Activated T-cell treated with anti-CD3 and anti-CD28 coated beads, Interleukin-2, amount 50 U/mL, for 4 hours (primary cell): Measurements from ENCODE around the gene SSH2. TPM values are rescaled to one million over a fixed set of nuclear protein-coding genes. Genes with fewer than 3 reads are reported as not detected.
A peak's percentile ranks its signal among the peaks of the same experiment; 100 is the strongest.

Experiments used
- ATAC-seq, 2 donors: fragments of 200-7000 bp; cut with Tn5 transposase; one replicate each; pipeline ENCODE4 v1.10.0; 2021
- DNase-seq: peaks from one replicate; pipeline ENCODE4 v3.0.0-alpha.2; 2020
- H3K27me3 Mint-ChIP-seq: one replicate; pipeline ENCODE4 v1.8.0; 2021; ENCODE audit warnings: low read depth, mixed read lengths
- H3K36me3 Mint-ChIP-seq: one replicate; pipeline ENCODE4 v1.8.0; 2022; ENCODE audit warnings: mixed read lengths; ENCODE audit not compliant: insufficient read depth
- H3K4me1 Mint-ChIP-seq: one replicate; pipeline ENCODE4 v1.8.0; 2021; ENCODE audit warnings: low read depth, mixed read lengths
- H3K4me3 Mint-ChIP-seq: one replicate; pipeline ENCODE4 v1.8.0; 2021; ENCODE audit warnings: mild to moderate bottlenecking, moderate library complexity, mixed read lengths
- H3K9me3 Mint-ChIP-seq: one replicate; pipeline ENCODE4 v1.8.0; 2021; ENCODE audit warnings: mixed read lengths
- total RNA-seq, 3 donors: library from RNA; stranded (reverse); gene quantifications; one replicate each; pipeline ENCODE4 v1.2.1, GENCODE V29; 2021

SSH2 gene
- total RNA-seq, 3 donors from 2014 or later, result 25.0 to 27.0 (median 25.9) TPM

DNA sequence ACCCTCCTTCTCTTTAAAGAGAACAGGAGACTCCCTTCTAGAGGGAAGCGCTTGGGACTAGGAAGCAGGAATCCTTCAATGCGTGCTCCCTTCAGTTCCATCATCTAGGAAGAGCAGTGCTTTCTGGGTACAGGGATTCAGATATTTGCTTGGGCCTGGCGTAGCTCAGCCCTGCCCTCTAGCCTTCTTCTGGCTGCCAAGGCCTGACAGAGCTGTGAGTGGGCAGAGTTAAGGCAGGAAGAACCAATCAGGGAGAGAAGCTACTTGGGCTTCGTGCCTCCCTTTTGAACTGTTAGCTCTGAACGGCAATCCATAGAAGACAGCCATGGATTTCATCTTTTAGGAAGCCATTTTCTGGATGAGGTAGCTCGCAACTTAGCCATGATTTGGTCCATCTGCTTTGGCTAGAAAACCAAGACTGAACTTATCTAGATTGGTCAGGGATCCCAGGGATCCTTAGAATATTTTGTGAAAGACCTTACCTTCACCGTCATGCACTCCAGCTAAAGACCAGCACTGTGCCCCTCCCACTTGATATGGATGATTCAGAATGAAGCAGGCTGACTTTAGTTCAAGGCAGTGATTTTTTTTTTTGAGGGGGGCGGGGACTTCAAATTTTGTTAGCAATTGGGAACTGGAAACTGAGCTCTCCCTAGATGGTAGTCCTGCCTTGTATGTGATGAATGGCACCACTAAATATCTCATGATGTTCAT, 304.8 kb downstream of the SSH2 start:
- ATAC-seq (no peak), DNase-seq (no peak)
- no peaks in the 10 kb centered on the region for H3K27me3 Mint-ChIP-seq

GRCh38 chr17:29624586-29624985, 305.4 kb downstream of the SSH2 start:
- Mint-ChIP-seq H3K9me3 (no peaks in the 10 kb centered on the region), H3K4me1 (peaks cover 52% of the 10 kb centered on the region), H3K27me3 (no peaks in the 10 kb centered on the region), H3K36me3 (peaks cover 2% of the 10 kb centered on the region), H3K4me3 (no peak overlapping the region)
- DNase-seq (no peak), ATAC-seq (peak; percentile 4 to 12)

More for the DNA sequence above, 304.8 kb downstream of the SSH2 start:
- H3K36me3 Mint-ChIP-seq, result peaks cover 2% of the 10 kb centered on the region
- H3K9me3 Mint-ChIP-seq, result no peaks in the 10 kb centered on the region
- H3K4me3 Mint-ChIP-seq, result no peak overlapping the region
- peaks cover 53% of the 10 kb centered on the region for H3K4me1 Mint-ChIP-seq

GRCh38 chr17:29623283-29623647, 306.8 kb downstream of the SSH2 start:
- DNase-seq (no peak), ATAC-seq (peak; percentile 4 to 7)
- Mint-ChIP-seq H3K4me3 (peak overlapping the region; percentile 81), H3K27me3 (no peaks in the 10 kb centered on the region), H3K9me3 (no peaks in the 10 kb centered on the region), H3K4me1 (peaks cover 41% of the 10 kb centered on the region), H3K36me3 (no peaks in the 10 kb centered on the region)

- DNase-seq, result peak; percentile 67
- H3K36me3 Mint-ChIP-seq, result no peaks in the 10 kb centered on the region
- H3K4me1 Mint-ChIP-seq, result peaks cover 39% of the 10 kb centered on the region
- no peaks in the 10 kb centered on the region for H3K9me3 Mint-ChIP-seq
- H3K27me3 Mint-ChIP-seq, result no peaks in the 10 kb centered on the region
- ATAC-seq, result peak; percentile 62 to 64
- H3K4me3 Mint-ChIP-seq, result peak within 1 kb of the TSS; percentile 81
Measured at GRCh38 chr17:29622337-29623282, 307.4 kb downstream of the SSH2 start, which contains the start of gene CORO6. Gene CORO6 (minus strand): TSS chr17:29622912. CDS start chr17:29621421, 1,491 bp downstream.

- H3K9me3 Mint-ChIP-seq, result no peaks in the 10 kb centered on the region
- peaks cover 47% of the 10 kb centered on the region for H3K4me1 Mint-ChIP-seq
- H3K27me3 Mint-ChIP-seq, result no peaks in the 10 kb centered on the region
- H3K36me3 Mint-ChIP-seq, result no peaks in the 10 kb centered on the region
- no peak for DNase-seq
- ATAC-seq, result no peak
- peak overlapping the region; percentile 81 for H3K4me3 Mint-ChIP-seq
Measured at GRCh38 chr17:29621751-29622194, 308.3 kb downstream of the SSH2 start.

DNA sequence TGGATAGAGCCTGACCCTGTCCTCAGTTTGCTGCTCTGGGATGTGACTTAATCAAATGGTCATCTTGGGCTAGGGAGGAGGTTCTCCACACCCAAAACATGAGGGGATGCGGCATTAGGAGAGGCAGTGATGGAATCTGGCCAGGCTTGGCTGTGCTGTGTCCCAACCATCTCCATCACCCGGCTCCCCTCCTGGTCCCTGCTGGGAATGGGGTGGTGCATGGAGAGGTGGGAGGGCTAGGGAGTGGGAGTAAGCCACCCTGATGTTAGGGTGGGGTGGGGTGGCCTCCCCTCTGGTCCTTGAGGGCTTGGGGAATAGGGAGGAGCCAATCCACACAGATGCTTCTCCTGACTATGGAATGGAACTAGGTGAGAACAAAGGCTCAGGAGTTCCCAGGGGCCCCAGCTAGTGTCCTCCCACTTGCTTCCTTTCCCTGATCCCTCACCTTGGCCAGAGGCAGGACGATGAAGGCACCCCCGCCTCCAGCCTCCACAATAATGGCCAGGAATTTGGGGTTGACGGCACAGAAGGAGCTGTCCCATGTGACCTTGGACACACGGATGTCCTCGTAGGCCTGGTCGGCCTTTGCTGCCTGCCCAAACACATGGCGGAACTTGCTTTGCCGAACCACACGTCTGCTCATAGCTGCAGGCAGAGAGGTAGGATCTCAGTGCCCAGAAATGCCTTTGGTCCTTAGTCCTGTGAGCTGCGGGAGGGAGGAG, 309.1 kb downstream of the SSH2 start:
- Mint-ChIP-seq H3K9me3 (no peaks in the 10 kb centered on the region), H3K27me3 (no peaks in the 10 kb centered on the region), H3K4me1 (peaks cover 53% of the 10 kb centered on the region), H3K36me3 (no peaks in the 10 kb centered on the region), H3K4me3 (peak overlapping the region; percentile 21)
- DNase-seq (no peak), ATAC-seq (no peak)

- no peaks in the 10 kb centered on the region for H3K27me3 Mint-ChIP-seq
- no peak for DNase-seq
- H3K4me1 Mint-ChIP-seq, result peaks cover 50% of the 10 kb centered on the region
- ATAC-seq, result no peak
- no peak overlapping the region for H3K4me3 Mint-ChIP-seq
- H3K9me3 Mint-ChIP-seq, result no peaks in the 10 kb centered on the region
- H3K36me3 Mint-ChIP-seq, result no peaks in the 10 kb centered on the region
Measured at GRCh38 chr17:29620271-29620670, 309.8 kb downstream of the SSH2 start.

DNA sequence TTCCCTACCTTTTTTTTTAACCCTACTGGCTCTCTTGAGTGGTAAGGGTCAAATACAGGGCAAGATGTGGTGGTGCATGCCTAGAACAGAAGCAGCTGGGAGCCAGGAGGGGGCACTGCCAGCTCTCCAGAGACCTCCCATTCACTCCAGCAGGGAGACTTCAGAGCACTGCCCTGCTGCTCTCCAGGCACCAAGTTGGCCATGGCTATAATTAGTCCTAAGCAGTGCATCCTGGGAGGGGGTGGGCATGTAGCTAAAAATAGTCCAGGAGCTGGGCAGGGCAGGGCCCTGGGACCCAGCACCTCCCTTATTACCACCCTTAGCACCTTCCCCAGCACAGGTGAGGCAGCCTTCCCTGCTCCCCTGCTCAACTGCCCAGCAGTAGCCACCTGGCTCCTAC, 310.8 kb downstream of the SSH2 start:
- H3K4me1 Mint-ChIP-seq, result peaks cover 51% of the 10 kb centered on the region
- DNase-seq (no peak), ATAC-seq (no peak)
- H3K9me3 Mint-ChIP-seq, result no peaks in the 10 kb centered on the region
- H3K4me3 Mint-ChIP-seq, result no peak overlapping the region
- no peaks in the 10 kb centered on the region for H3K27me3 Mint-ChIP-seq
- H3K36me3 Mint-ChIP-seq, result no peaks in the 10 kb centered on the region

DNA sequence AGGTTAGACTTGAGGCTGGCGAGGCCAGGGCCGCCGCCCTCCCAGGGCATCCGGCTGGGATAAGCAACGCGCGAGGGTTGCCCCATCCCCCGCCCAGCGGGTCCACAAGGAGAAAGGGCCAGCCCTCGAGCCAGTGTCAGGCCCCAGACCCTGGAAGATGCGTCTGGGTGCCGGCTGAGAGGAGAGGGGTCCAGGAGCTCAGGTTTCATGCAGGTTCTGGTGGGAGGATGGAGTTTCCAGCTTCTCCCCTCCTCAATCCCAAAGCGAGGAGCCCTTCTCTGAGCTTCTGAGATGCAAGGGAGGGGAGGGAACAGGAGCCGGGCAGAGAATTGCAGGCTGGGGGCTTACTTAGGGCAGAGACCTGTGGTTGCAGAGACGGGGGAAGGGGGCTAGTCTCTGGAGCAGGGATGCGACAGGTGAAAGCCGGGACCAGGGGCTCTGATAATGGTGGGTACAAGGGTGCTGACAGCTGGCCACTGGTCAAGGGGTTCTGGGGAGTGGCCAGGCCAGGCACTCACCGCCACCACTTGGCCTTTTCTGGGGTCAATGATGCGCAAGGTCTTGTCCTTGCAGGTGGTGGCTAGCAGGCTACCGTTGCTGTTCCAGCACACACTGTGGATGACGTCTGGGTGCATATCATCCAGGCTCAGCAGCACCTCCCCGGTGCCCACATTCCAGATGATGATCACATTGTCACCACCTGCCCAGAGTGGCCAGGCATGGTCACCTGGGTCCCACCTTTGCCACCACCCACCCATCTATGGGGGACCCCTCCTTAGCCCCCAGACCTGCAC, 311.6 kb downstream of the SSH2 start:
- peaks cover 49% of the 10 kb centered on the region for H3K4me1 Mint-ChIP-seq
- H3K36me3 Mint-ChIP-seq, result no peaks in the 10 kb centered on the region
- no peaks in the 10 kb centered on the region for H3K9me3 Mint-ChIP-seq
- H3K4me3 Mint-ChIP-seq, result peak overlapping the region; percentile 80
- no peaks in the 10 kb centered on the region for H3K27me3 Mint-ChIP-seq
- ATAC-seq, result no peak
- DNase-seq, result no peak

DNA sequence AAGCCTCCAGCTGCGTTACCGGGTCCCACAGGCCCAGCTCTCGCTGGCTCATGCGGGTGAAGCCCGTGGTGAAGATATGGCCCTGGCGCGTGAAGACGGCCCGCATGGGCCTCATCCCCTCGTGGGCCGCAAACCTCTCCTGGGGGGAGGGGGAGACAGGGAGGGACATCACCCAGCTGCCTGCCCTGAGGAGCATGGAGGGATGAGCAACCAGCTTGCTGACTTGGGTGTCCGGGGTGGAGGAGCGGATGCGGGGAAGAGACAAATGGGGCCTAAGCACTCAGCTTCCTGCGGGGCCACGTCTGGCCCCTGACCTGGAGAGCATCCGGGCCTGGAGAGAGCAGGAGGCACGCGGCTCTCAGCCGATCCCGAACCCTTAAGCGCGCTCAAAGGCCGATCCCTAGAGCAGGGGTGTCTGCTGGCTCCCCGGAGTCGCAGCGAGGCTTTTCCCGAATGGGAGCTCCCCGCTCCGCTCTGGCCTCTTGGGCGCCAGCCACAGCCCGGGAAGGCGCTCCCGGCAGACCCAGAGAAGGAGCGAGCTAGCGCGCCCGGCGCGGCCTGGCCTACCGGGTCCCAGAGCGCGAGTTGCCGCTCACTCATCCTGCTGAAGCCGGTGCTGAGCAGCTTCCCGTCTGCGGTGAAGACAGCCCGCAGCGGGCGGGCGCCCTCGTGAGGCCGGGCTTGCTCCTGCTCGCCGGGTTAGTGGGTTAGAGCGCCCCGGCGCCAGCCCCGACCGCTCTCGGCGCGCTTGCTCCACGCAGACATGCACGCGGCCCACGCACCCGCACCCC, 312.4 kb downstream of the SSH2 start:
- peak overlapping the region; percentile 80 for H3K4me3 Mint-ChIP-seq

GRCh38 chr17:29617125-29617480, 312.9 kb downstream of the SSH2 start:
- ATAC-seq (peak; percentile 68 to 70), DNase-seq (peak; percentile 88)
- peak overlapping the region; percentile 80 for H3K4me3 Mint-ChIP-seq
- no peaks in the 10 kb centered on the region for H3K36me3 Mint-ChIP-seq
- H3K9me3 Mint-ChIP-seq, result no peaks in the 10 kb centered on the region
- H3K4me1 Mint-ChIP-seq, result peaks cover 41% of the 10 kb centered on the region
- H3K27me3 Mint-ChIP-seq, result no peaks in the 10 kb centered on the region

More for the DNA sequence above, 312.4 kb downstream of the SSH2 start:
- H3K9me3 Mint-ChIP-seq, result no peaks in the 10 kb centered on the region
- peak; percentile 42 to 46 for ATAC-seq
- peak; percentile 89 for DNase-seq
- H3K4me1 Mint-ChIP-seq, result peaks cover 42% of the 10 kb centered on the region
- H3K36me3 Mint-ChIP-seq, result no peaks in the 10 kb centered on the region
- no peaks in the 10 kb centered on the region for H3K27me3 Mint-ChIP-seq

DNA sequence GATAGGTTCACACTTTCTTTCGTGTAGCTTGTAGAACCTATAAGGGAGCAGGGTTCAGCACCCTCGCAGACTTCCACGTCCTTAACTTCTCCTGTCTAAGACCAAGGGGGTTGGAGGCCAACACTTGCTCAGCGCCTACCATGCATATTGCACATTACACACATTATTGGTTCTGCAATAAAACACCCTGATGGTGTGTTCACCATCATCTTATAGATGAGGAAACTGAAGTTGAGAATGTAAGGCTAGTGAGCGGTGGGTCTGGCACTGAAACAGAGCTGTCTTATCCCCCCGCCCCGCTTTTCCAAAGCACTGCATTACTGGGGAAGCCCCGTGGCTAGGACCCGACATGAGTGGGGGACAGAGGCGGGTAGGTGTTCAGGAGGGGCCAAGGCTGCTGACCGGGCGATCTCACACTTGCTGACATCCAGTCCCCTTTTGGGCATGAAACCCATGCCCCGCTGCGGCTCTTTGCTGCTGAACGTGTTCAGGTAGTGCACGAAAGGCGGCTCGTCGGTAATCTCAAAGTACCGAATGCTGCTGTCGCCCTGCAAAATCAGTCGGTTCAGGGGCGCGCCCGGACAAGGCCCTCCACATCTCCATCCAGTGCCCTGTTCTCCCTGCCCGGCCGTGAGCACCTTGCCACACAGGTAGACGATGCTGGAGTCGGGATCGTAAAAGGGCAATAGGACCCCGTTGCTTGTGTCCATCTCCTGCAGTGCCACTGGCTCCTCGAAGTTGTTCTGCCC, 313.6 kb downstream of the SSH2 start:
- ATAC-seq (no peak), DNase-seq (no peak)
- Mint-ChIP-seq H3K4me3 (peak overlapping the region; percentile 80), H3K9me3 (no peaks in the 10 kb centered on the region), H3K27me3 (no peaks in the 10 kb centered on the region), H3K4me1 (peaks cover 37% of the 10 kb centered on the region), H3K36me3 (no peaks in the 10 kb centered on the region)
